ENCODE data around the gene PPP1R9A.

PPP1R9A gene

GRCh38 chr7:94912085-94912484 lies 4.7 kb downstream of the PPP1R9A start:
- no peak for DNase-seq (ENCODE audit: low read depth)

- no peak for DNase-seq (ENCODE audit: low read depth)
These were observed 6.0 kb downstream of the PPP1R9A start for GRCh38 chr7:94913391-94913790.

- DNase-seq (ENCODE audit: low read depth) = no peak
These were observed 14.5 kb downstream of the PPP1R9A start for GRCh38 chr7:94921911-94922310.

- DNase-seq (ENCODE audit: low read depth) = no peak
These were observed 15.1 kb downstream of the PPP1R9A start for GRCh38 chr7:94922457-94922856.

- DNase-seq (ENCODE audit: low read depth) = no peak
These were observed 16.0 kb downstream of the PPP1R9A start for GRCh38 chr7:94923412-94923811.

- DNase-seq (ENCODE audit: low read depth) = no peak
These were observed 20.8 kb downstream of the PPP1R9A start for GRCh38 chr7:94928168-94928707.

- DNase-seq (ENCODE audit: low read depth) = no peak
These were observed 26.0 kb downstream of the PPP1R9A start for GRCh38 chr7:94933256-94933990.

GRCh38 chr7:94939395-94939794 lies 32.0 kb downstream of the PPP1R9A start:
- DNase-seq (ENCODE audit: low read depth) = no peak

GRCh38 chr7:94940241-94940640 lies 32.8 kb downstream of the PPP1R9A start:
- DNase-seq (ENCODE audit: low read depth) = no peak

- no peak for DNase-seq (ENCODE audit: low read depth)
These were observed 34.6 kb downstream of the PPP1R9A start for GRCh38 chr7:94941844-94942632.

GRCh38 chr7:94943134-94943533 lies 35.7 kb downstream of the PPP1R9A start:
- DNase-seq (ENCODE audit: low read depth) = no peak

- DNase-seq (ENCODE audit: low read depth) = no peak
These were observed 42.1 kb downstream of the PPP1R9A start for GRCh38 chr7:94949532-94949931.

- DNase-seq (ENCODE audit: low read depth) = no peak
These were observed 48.4 kb downstream of the PPP1R9A start for GRCh38 chr7:94955807-94956206.

GRCh38 chr7:94957061-94957460 lies 49.7 kb downstream of the PPP1R9A start:
- no peak for DNase-seq (ENCODE audit: low read depth)

GRCh38 chr7:94962661-94963060 lies 55.3 kb downstream of the PPP1R9A start:
- DNase-seq (ENCODE audit: low read depth) = no peak

- DNase-seq (ENCODE audit: low read depth) = no peak
These were observed 62.2 kb downstream of the PPP1R9A start for GRCh38 chr7:94969434-94970084.

- no peak for DNase-seq (ENCODE audit: low read depth)
These were observed 62.7 kb downstream of the PPP1R9A start for GRCh38 chr7:94970085-94970576.

- no peak for DNase-seq (ENCODE audit: low read depth)
These were observed 63.9 kb downstream of the PPP1R9A start for GRCh38 chr7:94971051-94971867.

- DNase-seq (ENCODE audit: low read depth) = no peak
These were observed 64.9 kb downstream of the PPP1R9A start for GRCh38 chr7:94972296-94972695.

- DNase-seq (ENCODE audit: low read depth) = no peak
These were observed 66.5 kb downstream of the PPP1R9A start for GRCh38 chr7:94973844-94974243.

- no peak for DNase-seq (ENCODE audit: low read depth)
These were observed 67.0 kb downstream of the PPP1R9A start for GRCh38 chr7:94974423-94974822.

- no peak for DNase-seq (ENCODE audit: low read depth)
These were observed 67.9 kb downstream of the PPP1R9A start for GRCh38 chr7:94975336-94975735.

All from HS-5 (cell line).